RPMI8226 (cell line): ENCODE results near the gene FAF1.

Source experiments
- DNase-seq: peaks from one replicate; pipeline ENCODE4 v3.0.0-alpha.2; 2015

The FAF1 gene

GRCh38 chr1:50684185-50684584, 275.9 kb downstream of the FAF1 start:
- no peak for DNase-seq

GRCh38 chr1:50681931-50682330, 278.1 kb downstream of the FAF1 start:
- DNase-seq = no peak

DNA sequence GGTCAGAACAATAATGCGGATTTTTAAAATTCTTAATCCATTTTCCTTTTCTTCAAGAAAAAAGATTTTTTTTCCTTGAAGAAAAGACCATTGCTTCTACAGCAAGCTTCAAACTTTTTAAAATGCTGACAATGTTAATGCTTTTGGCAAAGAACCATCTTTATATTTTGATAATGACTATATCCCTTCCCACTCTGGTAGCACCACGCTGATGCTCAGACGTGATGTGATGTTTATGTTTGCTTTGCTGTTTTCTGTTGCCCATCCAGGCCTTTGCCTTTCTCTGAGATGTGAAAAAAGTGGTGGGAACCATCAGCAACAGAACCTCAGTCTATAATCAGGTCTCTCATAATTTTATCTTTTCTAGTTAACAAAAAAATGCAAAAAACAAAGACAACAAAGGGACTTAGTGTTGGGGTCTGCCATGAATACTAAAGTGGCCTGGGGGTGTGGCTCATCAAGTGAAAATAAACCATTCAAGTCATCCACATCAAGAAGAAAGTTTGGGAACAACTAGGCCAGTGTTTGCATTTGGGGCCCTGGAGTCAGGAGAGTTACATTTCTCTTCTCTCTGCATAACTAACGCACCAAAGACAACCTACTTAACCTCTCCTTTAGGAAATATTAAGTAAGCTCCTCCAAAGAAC, 292.2 kb downstream of the FAF1 start:
- no peak for DNase-seq

DNA sequence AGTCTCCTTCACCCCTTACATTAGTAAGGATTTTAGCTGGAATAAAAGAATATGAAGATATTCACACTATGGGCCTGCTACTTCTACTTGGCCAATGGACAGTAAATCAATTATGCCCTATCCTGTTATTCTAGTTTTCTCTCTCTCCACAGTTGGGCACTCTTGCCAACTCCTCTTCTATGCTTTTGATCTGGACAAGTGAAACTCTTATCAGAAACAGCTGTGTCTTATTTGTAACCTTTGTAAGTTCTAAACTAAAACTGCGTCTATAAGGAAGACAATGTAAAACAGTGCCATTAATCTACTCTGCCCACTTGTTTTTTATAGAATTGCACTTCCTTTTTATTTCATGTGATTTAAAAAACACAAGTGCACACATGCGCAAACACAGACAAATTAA, 292.8 kb downstream of the FAF1 start:
- no peak for DNase-seq

DNA sequence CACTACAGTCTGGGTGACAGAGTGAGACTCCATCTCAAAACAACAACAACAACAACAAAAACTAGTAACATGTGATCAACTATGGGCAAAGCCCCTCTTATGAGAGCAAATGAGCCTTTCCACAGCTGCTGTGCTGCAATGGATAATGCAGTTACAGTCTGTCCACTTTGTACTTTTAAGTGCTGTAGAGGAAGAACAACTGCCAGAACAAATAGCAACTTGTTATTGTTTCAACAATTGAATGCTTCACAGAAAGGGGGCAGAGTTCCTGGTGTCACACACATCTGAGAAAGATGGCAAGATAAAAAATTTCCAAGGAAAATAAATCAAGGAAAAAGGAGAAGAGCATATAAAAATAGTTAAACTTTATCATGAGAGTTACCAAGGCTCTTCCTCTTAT, 293.2 kb downstream of the FAF1 start:
- no peak for DNase-seq

- no peak for DNase-seq
Observed at GRCh38 chr1:50665413-50665812, 294.7 kb downstream of the FAF1 start.

- DNase-seq = no peak
Observed at GRCh38 chr1:50661626-50662025, 298.4 kb downstream of the FAF1 start.

- no peak for DNase-seq
Observed at GRCh38 chr1:50659107-50659662, 300.9 kb downstream of the FAF1 start.

GRCh38 chr1:50658459-50659076, 301.5 kb downstream of the FAF1 start:
- DNase-seq = no peak

GRCh38 chr1:50656931-50657330, 303.1 kb downstream of the FAF1 start:
- no peak for DNase-seq

GRCh38 chr1:50651476-50652263, 308.4 kb downstream of the FAF1 start:
- no peak for DNase-seq

GRCh38 chr1:50646526-50646925, 313.5 kb downstream of the FAF1 start:
- DNase-seq = no peak

GRCh38 chr1:50645139-50645538, 314.9 kb downstream of the FAF1 start:
- DNase-seq = no peak

DNA sequence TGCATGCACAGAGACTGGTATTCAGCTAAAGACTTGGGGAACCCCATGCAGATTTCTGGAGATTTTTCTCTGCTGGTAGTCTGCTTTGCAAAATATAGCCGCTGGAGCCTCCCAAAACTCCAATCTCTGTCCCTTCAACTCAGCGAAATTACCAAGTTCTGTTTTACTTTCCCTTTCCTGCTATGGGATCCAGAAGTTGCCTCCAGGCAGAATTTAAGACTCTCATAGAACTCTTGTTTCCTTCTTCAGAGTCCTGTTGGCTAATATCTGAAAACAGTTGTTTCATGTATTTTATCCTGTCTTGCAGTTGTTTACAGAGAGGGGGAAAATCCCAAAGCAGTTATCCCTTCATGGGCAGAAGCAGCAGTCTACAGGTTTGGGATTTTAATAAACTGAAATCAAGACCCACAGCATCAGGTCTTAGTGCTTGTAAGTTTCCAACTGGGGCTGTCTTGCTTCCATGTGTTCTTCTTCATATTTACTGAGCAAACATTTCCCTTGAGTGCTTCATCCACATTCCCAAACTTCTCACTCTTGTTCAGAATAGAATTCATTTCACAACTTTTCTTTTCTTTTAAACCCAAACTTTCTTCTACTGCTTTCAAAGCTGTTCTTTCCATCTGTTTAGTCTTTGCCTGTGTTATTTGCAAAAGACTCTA, 315.5 kb downstream of the FAF1 start:
- DNase-seq = no peak

- no peak for DNase-seq
Observed at GRCh38 chr1:50637460-50637859, 322.6 kb downstream of the FAF1 start.

DNA sequence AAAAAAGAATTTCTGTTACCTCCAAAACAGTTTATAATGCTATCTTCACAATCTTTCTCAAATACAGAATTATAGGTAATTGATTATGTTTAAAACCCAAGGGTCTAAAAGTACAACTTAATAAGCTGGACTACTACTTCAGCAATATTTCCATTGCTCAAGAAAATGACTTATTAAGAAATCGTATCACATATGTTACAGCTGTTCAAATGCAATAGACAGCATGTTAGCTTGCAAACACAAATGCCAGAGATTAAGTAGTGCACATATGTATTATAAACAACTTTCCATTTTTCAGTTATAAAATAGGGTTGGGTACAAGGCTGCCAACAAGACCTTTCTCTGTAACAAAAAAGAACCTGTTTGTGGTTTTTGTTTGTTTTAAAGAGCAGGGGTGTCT, 325.8 kb downstream of the FAF1 start:
- no peak for DNase-seq

DNA sequence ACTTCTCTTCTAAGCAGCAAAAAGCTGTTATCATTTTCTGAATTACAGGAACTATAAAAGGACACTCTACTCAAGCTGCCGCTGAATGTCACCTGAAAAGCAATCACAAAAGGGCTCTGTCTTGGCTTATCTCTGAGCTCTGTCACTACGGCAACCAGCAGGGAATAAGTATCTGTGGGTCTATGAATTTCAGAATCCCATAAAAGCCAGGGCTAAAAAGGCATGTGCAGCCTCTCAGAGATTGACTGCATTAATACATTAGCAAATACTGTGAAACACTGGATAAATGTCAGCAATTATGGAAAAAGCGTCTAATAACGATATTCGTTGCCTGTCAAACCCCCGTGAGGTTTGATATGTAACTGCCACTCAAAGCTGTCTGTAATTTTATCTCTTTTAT, 326.6 kb downstream of the FAF1 start:
- no peak for DNase-seq

- no peak for DNase-seq
Observed at GRCh38 chr1:50631161-50631560, 328.9 kb downstream of the FAF1 start.

DNA sequence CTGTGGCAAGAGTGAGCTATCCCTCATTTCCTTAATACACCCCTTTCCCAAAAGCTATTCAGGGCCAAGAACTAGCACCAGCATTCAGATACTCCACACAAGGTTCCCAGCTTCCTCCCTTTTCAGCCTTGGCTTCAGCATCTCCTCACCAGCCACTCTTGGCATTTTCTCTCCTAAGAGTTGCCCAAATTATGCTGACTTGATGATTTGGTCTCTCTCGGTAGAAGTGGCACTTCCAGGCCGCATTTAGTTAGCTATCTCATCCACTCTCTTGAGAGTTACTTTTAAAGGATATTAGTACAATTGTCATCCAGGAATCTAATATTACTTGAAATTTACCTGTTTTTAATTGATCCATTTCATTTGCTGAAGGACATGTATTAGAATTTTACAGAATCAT, 337.8 kb downstream of the FAF1 start:
- DNase-seq = no peak

DNA sequence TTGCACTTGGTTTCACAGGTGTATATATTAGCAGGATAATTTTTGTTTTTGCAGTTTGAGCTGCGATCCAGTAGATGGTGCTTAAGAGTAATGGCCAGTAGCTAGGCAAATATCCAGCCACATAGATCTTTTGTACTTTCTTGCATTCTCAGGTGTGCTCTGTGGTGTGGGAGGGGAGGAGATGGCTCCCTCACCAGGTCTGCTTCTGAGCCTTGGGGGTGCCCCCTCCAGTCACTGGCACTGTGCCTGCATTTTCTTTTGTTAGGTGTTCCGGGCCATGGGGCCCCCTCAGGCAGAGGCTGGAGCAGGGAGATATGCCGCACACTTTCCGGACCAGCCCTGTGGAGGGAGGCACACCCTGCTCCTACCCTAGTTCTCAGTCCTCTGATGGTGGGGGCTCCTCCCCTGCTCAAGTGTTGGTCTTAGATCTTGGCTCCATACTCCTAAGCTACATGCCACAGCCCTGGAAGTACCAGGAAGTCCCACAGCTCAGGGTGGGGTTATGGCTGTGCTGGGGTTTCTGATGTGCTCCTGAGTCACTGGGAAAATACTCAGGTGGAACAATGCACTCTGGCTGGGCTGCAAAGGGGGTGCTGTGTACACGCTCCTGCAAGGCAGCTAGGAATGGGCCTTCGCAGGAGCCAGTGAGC, 339.3 kb downstream of the FAF1 start:
- peak; percentile 16 for DNase-seq

DNA sequence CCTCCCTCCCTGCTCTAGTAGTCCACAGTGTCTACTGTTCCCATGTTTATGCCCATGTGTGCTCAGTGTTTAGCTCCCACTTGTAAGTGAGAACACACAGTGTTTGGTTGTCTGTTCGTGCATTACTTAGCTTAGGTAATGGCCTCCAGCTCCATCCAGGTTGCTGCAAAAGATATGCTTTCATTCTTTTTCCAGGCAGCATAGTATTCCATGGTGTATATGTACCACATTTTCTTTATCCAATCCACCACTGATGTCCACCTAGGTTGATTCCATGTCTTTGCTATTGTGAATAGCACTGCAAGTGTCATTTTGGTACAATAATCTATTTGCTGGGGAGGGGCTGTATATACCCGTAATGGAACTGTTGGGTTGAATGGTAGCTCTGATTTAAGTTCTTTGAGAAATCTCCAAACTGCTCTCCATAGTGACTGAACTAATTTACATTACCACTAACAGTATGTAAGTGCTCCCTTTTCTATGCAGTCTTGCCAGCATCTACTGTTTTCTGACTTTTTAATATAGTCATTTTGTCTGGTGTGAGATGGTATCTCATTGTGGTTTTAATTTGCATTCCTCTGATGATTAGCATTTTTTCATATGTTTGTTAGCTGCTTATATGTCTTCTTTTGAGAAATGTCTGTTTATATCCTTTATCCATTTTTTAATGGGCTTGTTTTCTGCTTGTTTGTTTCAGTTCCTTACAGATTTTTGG, 344.9 kb downstream of the FAF1 start:
- no peak for DNase-seq

- no peak for DNase-seq
Observed at GRCh38 chr1:50611675-50612074, 348.4 kb downstream of the FAF1 start.
